ENCODE results near the gene BDH1. TPM values are rescaled to one million over a fixed set of nuclear protein-coding genes. Genes with fewer than 3 reads are reported as not detected.

BDH1 gene
- total RNA-seq, 1 donor from 2014 or later = 90.0 TPM

- Histone ChIP-seq H3K4me1 (peaks cover 8% of the 10 kb centered on the region), H3K9me3 (replicated peaks) (no peaks in the 10 kb centered on the region), H3K36me3 (no peaks in the 10 kb centered on the region), H3K4me3 (no peak overlapping the region), H3K27ac (replicated peaks) (no peak overlapping the region), H3K27me3 (ENCODE audit: low read depth) (no peaks in the 10 kb centered on the region)
- TF ChIP-seq, protein P1, sequence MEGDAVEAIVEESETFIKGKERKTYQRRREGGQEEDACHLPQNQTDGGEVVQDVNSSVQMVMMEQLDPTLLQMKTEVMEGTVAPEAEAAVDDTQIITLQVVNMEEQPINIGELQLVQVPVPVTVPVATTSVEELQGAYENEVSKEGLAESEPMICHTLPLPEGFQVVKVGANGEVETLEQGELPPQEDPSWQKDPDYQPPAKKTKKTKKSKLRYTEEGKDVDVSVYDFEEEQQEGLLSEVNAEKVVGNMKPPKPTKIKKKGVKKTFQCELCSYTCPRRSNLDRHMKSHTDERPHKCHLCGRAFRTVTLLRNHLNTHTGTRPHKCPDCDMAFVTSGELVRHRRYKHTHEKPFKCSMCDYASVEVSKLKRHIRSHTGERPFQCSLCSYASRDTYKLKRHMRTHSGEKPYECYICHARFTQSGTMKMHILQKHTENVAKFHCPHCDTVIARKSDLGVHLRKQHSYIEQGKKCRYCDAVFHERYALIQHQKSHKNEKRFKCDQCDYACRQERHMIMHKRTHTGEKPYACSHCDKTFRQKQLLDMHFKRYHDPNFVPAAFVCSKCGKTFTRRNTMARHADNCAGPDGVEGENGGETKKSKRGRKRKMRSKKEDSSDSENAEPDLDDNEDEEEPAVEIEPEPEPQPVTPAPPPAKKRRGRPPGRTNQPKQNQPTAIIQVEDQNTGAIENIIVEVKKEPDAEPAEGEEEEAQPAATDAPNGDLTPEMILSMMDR (IDR thresholded peaks at IDR 0.05; ENCODE audit: borderline replicate concordance) = no peak
- intact Hi-C loops (cut with micrococcal nuclease) = no loop called here
- DNase-seq = peak; percentile 44
These were observed 12.9 kb downstream of the BDH1 start for GRCh38 chr3:197542741-197543454.

DNA sequence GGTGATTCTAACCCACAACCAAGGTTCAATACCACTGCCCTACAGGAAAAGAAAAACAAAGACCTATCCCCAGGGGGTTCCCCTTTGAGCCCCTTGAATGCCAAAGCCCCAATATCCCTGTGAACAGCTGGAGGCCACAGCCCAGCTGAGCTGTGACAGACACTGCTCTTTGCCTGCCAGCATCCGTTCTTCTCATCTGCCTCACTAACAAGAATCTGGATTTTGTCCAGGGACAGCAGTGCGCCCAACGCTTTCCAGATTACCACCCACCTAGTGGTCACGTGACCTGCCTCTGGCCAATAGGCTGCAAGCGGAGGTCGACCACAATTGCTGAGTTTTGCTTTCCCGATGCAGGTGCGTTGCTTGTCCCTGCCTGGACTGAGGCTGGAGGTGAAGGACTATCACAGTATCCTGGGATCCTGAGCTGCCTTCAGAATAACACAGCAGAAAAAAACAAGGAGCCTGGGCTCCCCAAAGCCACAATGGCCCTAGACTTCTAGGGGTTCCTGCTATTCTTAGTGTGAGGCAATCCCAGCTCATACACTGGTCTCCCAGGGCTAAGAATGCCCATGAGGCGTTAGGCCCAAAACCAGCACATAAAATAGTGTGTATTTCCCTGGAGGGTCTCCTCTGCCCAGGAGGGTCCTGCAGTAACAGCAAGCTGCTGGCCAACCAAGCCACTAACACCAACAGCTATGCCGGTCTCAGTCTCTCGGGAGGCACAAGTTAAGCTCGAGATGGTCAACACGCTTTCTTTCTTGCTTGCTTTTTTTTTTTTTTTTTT is 13.8 kb downstream of the BDH1 start:
- intact Hi-C loops (cut with micrococcal nuclease) = no loop called here
- Histone ChIP-seq H3K4me1 (peaks cover 8% of the 10 kb centered on the region), H3K27ac (replicated peaks) (no peak overlapping the region), H3K9me3 (replicated peaks) (no peaks in the 10 kb centered on the region), H3K36me3 (no peaks in the 10 kb centered on the region), H3K4me3 (peak overlapping the region; percentile 38), H3K27me3 (ENCODE audit: low read depth) (no peaks in the 10 kb centered on the region)
- peak; percentile 65 for DNase-seq
- TF ChIP-seq, protein P1 (IDR thresholded peaks at IDR 0.05; ENCODE audit: borderline replicate concordance) = no peak

DNA sequence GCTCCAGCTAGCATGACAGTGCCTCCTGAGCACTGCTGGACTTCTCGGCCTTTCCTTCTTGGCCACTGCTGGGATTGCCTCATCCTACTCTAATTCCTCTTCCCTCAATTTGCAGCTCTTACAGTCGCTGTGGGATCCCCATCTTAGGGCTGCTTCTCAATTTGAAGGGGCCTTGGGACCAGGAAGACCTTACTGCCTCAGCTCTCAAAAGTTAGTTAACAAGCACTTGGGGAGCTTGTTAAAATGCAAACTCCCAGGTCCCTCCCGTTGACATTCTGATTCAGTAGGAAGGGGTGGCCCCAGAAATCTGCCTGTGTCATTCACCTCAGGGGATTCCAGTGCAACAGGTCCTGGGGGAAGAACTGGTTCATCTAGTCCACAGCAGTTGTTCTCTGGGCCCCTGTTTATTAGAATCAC is 14.8 kb downstream of the BDH1 start:
- intact Hi-C loops (cut with micrococcal nuclease) = no loop called here
- TF ChIP-seq, protein P1 (IDR thresholded peaks at IDR 0.05; ENCODE audit: borderline replicate concordance) = no peak
- H3K4me1 ChIP-seq = peaks cover 8% of the 10 kb centered on the region
- no peaks in the 10 kb centered on the region for H3K36me3 ChIP-seq
- H3K4me3 ChIP-seq = no peak overlapping the region
- DNase-seq = no peak
- H3K27ac ChIP-seq (replicated peaks) = no peak overlapping the region
- no peaks in the 10 kb centered on the region for H3K9me3 ChIP-seq (replicated peaks)
- no peaks in the 10 kb centered on the region for H3K27me3 ChIP-seq (ENCODE audit: low read depth)

GRCh38 chr3:197539651-197540051 is 16.1 kb downstream of the BDH1 start:
- Histone ChIP-seq H3K4me3 (no peak overlapping the region), H3K27me3 (ENCODE audit: low read depth) (no peaks in the 10 kb centered on the region), H3K36me3 (no peaks in the 10 kb centered on the region), H3K9me3 (replicated peaks) (no peaks in the 10 kb centered on the region), H3K27ac (replicated peaks) (no peak overlapping the region), H3K4me1 (peaks cover 8% of the 10 kb centered on the region)
- intact Hi-C loops (cut with micrococcal nuclease) = no loop called here
- DNase-seq = no peak
- TF ChIP-seq, protein P1 (IDR thresholded peaks at IDR 0.05; ENCODE audit: borderline replicate concordance) = no peak

- no peaks in the 10 kb centered on the region for H3K4me1 ChIP-seq
- H3K4me3 ChIP-seq = no peak overlapping the region
- intact Hi-C loops (cut with micrococcal nuclease) = no loop called here
- H3K27me3 ChIP-seq (ENCODE audit: low read depth) = no peaks in the 10 kb centered on the region
- no peaks in the 10 kb centered on the region for H3K9me3 ChIP-seq (replicated peaks)
- peaks cover 7% of the 10 kb centered on the region for H3K36me3 ChIP-seq
- DNase-seq = no peak
- H3K27ac ChIP-seq (replicated peaks) = no peak overlapping the region
- TF ChIP-seq, protein P1 (IDR thresholded peaks at IDR 0.05; ENCODE audit: borderline replicate concordance) = no peak
These were observed 21.6 kb downstream of the BDH1 start for GRCh38 chr3:197533927-197534725.

Measured in left ventricle myocardium inferior (tissue), 1 donor.